Vagina (tissue), 2 donors: ENCODE data around the gene TMOD2. TPM values are rescaled to one million over a fixed set of nuclear protein-coding genes. Genes with fewer than 3 reads are reported as not detected.

Experiments
- DNase-seq, 2 donors: peaks; one replicate each; pipeline ENCODE4 v3.0.0-alpha.2; 2017; ENCODE audit errors: extremely low spot score in 2 of 2
- H3K27ac ChIP-seq: fragments of 200-600 bp; sonication (generic); one replicate; pipeline ENCODE4 v1.5.1; 2019
- H3K27me3 ChIP-seq: fragments of 200-600 bp; sonication (generic); one replicate; pipeline ENCODE4 v1.5.1; 2019
- H3K36me3 ChIP-seq, 2 donors: fragments of 200-600 bp; sonication (generic); one replicate each; pipeline ENCODE4 v1.5.1; 2017 to 2019
- H3K4me1 ChIP-seq: fragments of 200-600 bp; sonication (generic); one replicate; pipeline ENCODE4 v1.5.1; 2019
- H3K4me3 ChIP-seq, 2 donors: fragments of 200-600 bp; sonication (generic); 1 replicate in 1 of 2; 2 replicates in 1 of 2; pipeline ENCODE4 v1.5.1; 2016 to 2019
- H3K9me3 ChIP-seq: fragments of 200-600 bp; sonication (generic); one replicate; pipeline ENCODE4 v1.5.1; 2019
- CTCF ChIP-seq, 3 experiments: fragments of 450-650 bp in 2 of 3; fragments of 200-600 bp in 1 of 3; sonication (generic) in 1 of 3; IDR thresholded peaks; one replicate each; pipeline ENCODE4 v1.5.1; 2017 to 2019; ENCODE audit warnings: antibody characterized with exemption in 3 of 3, mild to moderate bottlenecking in 2 of 3, moderate library complexity in 2 of 3
- POLR2A ChIP-seq, 2 donors: fragments of 450-650 bp; IDR thresholded peaks; one replicate each; pipeline ENCODE4 v1.6.1; 2017; ENCODE audit warnings: antibody characterized with exemption in 2 of 2, mild to moderate bottlenecking in 2 of 2, moderate library complexity in 2 of 2
- POLR2AphosphoS5 ChIP-seq, 2 donors: sonication (generic); formaldehyde crosslinking; IDR thresholded peaks; one replicate each; pipeline ENCODE4 v1.9.0; 2017; ENCODE audit warnings: antibody characterized with exemption in 2 of 2, mild to moderate bottlenecking in 2 of 2, low read depth in 1 of 2; ENCODE audit not compliant: insufficient read depth in 1 of 2
- intact Hi-C: fragments of 100-400 bp; cut with DNase I; formaldehyde crosslinking; loops from one replicate; pipeline ENCODE4 v1.15.1; 2023
- total RNA-seq: library from RNA; depleted of rRNA; stranded (reverse); fragments of >200 nt; gene quantifications from one replicate; pipeline ENCODE4 v1.2.3, GENCODE V29; 2016

TMOD2 gene
- total RNA-seq, 1 donor from 2014 or later = 18.4 TPM

GRCh38 chr15:51726302-51727073 is 24.9 kb upstream of the TMOD2 start:
- Histone ChIP-seq H3K4me1 (peaks cover 31% of the 10 kb centered on the region), H3K36me3 (no peaks in the 10 kb centered on the region), H3K4me3 (no peak overlapping the region), H3K9me3 (no peaks in the 10 kb centered on the region), H3K27me3 (no peaks in the 10 kb centered on the region), H3K27ac (peak overlapping the region; percentile 59)
- DNase-seq = no peak
- TF ChIP-seq POLR2A (IDR thresholded peaks at IDR 0.05) = no peak
- TF ChIP-seq POLR2AphosphoS5 (IDR thresholded peaks at IDR 0.05; ENCODE audit: insufficient read depth in 1 of 2, low read depth in 1 of 2) = peak; percentile 25 to 85
- TF ChIP-seq CTCF (IDR thresholded peaks at IDR 0.05) = no peak
- intact Hi-C loops = no loop called here

GRCh38 chr15:51727141-51727897 is 24.1 kb upstream of the TMOD2 start:
- Histone ChIP-seq H3K9me3 (no peaks in the 10 kb centered on the region), H3K4me3 (no peak overlapping the region), H3K27ac (no peak overlapping the region), H3K27me3 (no peaks in the 10 kb centered on the region), H3K4me1 (peaks cover 31% of the 10 kb centered on the region), H3K36me3 (no peaks in the 10 kb centered on the region)
- intact Hi-C loops = no loop called here
- no peak for DNase-seq
- no peak for TF ChIP-seq POLR2AphosphoS5 (IDR thresholded peaks at IDR 0.05; ENCODE audit: insufficient read depth in 1 of 2, low read depth in 1 of 2)
- no peak for TF ChIP-seq CTCF (IDR thresholded peaks at IDR 0.05)
- TF ChIP-seq POLR2A (IDR thresholded peaks at IDR 0.05) = no peak

- Histone ChIP-seq H3K36me3 (no peaks in the 10 kb centered on the region), H3K9me3 (no peaks in the 10 kb centered on the region), H3K27ac (peak overlapping the region; percentile 79), H3K4me1 (peaks cover 34% of the 10 kb centered on the region), H3K4me3 (peak overlapping the region; percentile 16 to 20), H3K27me3 (no peaks in the 10 kb centered on the region)
- TF ChIP-seq CTCF (IDR thresholded peaks at IDR 0.05) (no peak), POLR2AphosphoS5 (IDR thresholded peaks at IDR 0.05; ENCODE audit: insufficient read depth in 1 of 2, low read depth in 1 of 2) (no peak), POLR2A (IDR thresholded peaks at IDR 0.05) (no peak)
- intact Hi-C loops = no loop called here
- DNase-seq = no peak
These were observed 19.7 kb upstream of the TMOD2 start for GRCh38 chr15:51731549-51732267.

GRCh38 chr15:51732646-51733045 is 18.8 kb upstream of the TMOD2 start:
- no peak for DNase-seq
- Histone ChIP-seq H3K27me3 (no peaks in the 10 kb centered on the region), H3K9me3 (no peaks in the 10 kb centered on the region), H3K4me1 (peaks cover 29% of the 10 kb centered on the region), H3K36me3 (no peaks in the 10 kb centered on the region), H3K27ac (peak overlapping the region; percentile 79), H3K4me3 (no peak overlapping the region)
- intact Hi-C loops = no loop called here
- TF ChIP-seq POLR2A (IDR thresholded peaks at IDR 0.05) = no peak
- TF ChIP-seq POLR2AphosphoS5 (IDR thresholded peaks at IDR 0.05; ENCODE audit: insufficient read depth in 1 of 2, low read depth in 1 of 2) = no peak
- TF ChIP-seq CTCF (IDR thresholded peaks at IDR 0.05) = no peak
